ENCODE measurements around the gene GNG10. TPM values are rescaled to one million over a fixed set of nuclear protein-coding genes. Genes with fewer than 3 reads are reported as not detected.

The GNG10 gene
- total and polyA plus RNA-seq, 9 of the 15 experiments (the other 6 are each of a cell fraction or from before 2014, with no cell fraction given), result 13.1 to 37.8 (median 28.4) TPM

- TF ChIP-seq ZNF407 (IDR thresholded peaks at IDR 0.05; ENCODE audit: low read depth), result no peak
- TF ChIP-seq, protein P1, sequence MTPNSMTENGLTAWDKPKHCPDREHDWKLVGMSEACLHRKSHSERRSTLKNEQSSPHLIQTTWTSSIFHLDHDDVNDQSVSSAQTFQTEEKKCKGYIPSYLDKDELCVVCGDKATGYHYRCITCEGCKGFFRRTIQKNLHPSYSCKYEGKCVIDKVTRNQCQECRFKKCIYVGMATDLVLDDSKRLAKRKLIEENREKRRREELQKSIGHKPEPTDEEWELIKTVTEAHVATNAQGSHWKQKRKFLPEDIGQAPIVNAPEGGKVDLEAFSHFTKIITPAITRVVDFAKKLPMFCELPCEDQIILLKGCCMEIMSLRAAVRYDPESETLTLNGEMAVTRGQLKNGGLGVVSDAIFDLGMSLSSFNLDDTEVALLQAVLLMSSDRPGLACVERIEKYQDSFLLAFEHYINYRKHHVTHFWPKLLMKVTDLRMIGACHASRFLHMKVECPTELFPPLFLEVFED (CRISPR knock-in tag; conservative IDR thresholded peaks at IDR 0.05), result no peak
- TF ChIP-seq, protein P2, sequence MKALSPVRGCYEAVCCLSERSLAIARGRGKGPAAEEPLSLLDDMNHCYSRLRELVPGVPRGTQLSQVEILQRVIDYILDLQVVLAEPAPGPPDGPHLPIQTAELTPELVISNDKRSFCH (CRISPR knock-in tag; IDR thresholded peaks at IDR 0.05), result no peak
- TF ChIP-seq, protein P2 (tag; IDR thresholded peaks at IDR 0.05), result peak; percentile 44
- TF ChIP-seq HNRNPH1 (optimal IDR thresholded peaks at IDR 0.05; ENCODE audit: low read depth, low read length), result no peak
- 0 out of 2 replicates have a peak, but pooled peaks have one; percentile 17 for TF ChIP-seq ZC3H11A (IDR thresholded peaks at IDR 0.05; ENCODE audit: low read depth, low read length)
- TF ChIP-seq SMARCE1 (IDR thresholded peaks at IDR 0.05), result 0 out of 2 replicates have a peak, but pooled peaks have one; percentile 15
- TF ChIP-seq STAG1 (CRISPR knock-in tag; IDR thresholded peaks at IDR 0.05; ENCODE audit: borderline replicate concordance), result no peak
- peak; percentile 88 for TF ChIP-seq NBN (IDR thresholded peaks at IDR 0.05; ENCODE audit: low read depth)
- TF ChIP-seq, protein P3, sequence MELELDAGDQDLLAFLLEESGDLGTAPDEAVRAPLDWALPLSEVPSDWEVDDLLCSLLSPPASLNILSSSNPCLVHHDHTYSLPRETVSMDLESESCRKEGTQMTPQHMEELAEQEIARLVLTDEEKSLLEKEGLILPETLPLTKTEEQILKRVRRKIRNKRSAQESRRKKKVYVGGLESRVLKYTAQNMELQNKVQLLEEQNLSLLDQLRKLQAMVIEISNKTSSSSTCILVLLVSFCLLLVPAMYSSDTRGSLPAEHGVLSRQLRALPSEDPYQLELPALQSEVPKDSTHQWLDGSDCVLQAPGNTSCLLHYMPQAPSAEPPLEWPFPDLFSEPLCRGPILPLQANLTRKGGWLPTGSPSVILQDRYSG (tag; conservative IDR thresholded peaks at IDR 0.05; ENCODE audit: low read depth), result no peak
- no peak for TF ChIP-seq MED1 (CRISPR knock-in tag; IDR thresholded peaks at IDR 0.05; ENCODE audit: borderline replicate concordance)
- no peak for TF ChIP-seq CCAR2 (IDR thresholded peaks at IDR 0.05; ENCODE audit: low read depth, low read length)
- TF ChIP-seq KLF10 (CRISPR knock-in tag; IDR thresholded peaks at IDR 0.05), result no peak
- TF ChIP-seq ZFP30 (CRISPR knock-in tag; IDR thresholded peaks at IDR 0.05; ENCODE audit: borderline replicate concordance), result no peak
- no peak for TF ChIP-seq CREB5 (CRISPR knock-in tag; IDR thresholded peaks at IDR 0.05)
- no peak for TF ChIP-seq CC2D1A (IDR thresholded peaks at IDR 0.05)
- TF ChIP-seq ZNF311 (CRISPR knock-in tag; IDR thresholded peaks at IDR 0.05), result no peak
- no peak for TF ChIP-seq PHB (CRISPR knock-in tag; IDR thresholded peaks at IDR 0.05)
Measured at GRCh38 chr9:111630964-111631213, 30.5 kb upstream of the GNG10 start (continued).

Measured in K562 (cell line).